ENCODE measurements around the gene SYT10.
"Not testable (repeated sequence)": the region's sequence is repeated elsewhere in the genome, so short reads cannot be mapped to it uniquely, and the experiment has no call there.

- TF ChIP-seq CTCF (IDR thresholded peaks at IDR 0.05); ZFX (IDR thresholded peaks at IDR 0.05; ENCODE audit: borderline replicate concordance): not testable (repeated sequence)
These were observed 27.2 kb downstream of the SYT10 start for GRCh38 chr12:33412410-33412809.
